CD14-positive monocyte (primary cell): Measurements from ENCODE around the gene CEACAM4. TPM values are rescaled to one million over a fixed set of nuclear protein-coding genes. Genes with fewer than 3 reads are reported as not detected.

Source experiments
- DNase-seq, 3 donors: peaks; one replicate each; pipeline ENCODE4 v3.0.0-alpha.2; 2011 to 2022
- H2AFZ ChIP-seq: 2 replicates; pipeline ENCODE4 v1.6.0; 2012; ENCODE audit warnings: mild to moderate bottlenecking, low read depth, low read length, inconsistent platforms; ENCODE audit not compliant: insufficient read depth, poor library complexity, severe bottlenecking
- H3K27ac ChIP-seq, 2 donors: 1 replicate in 1 of 2; 2 replicates in 1 of 2; pipeline ENCODE4 v1.5.1; 2012 to 2013; ENCODE audit warnings: low read length in 2 of 2, control low read depth in 1 of 2, inconsistent platforms in 1 of 2, low read depth in 1 of 2, mild to moderate bottlenecking in 1 of 2
- H3K27me3 ChIP-seq, 2 donors: one replicate each; pipeline versions ENCODE4 v1.6.0 to v1.6.1; 2011 to 2013; ENCODE audit warnings: low read length in 2 of 2; ENCODE audit not compliant: control insufficient read depth in 2 of 2, insufficient read depth in 2 of 2
- H3K36me3 ChIP-seq, 2 donors: replicated peaks in 1 of 2; 1 replicate in 1 of 2; 2 replicates in 1 of 2; pipeline versions ENCODE4 v1.5.1 to v1.6.1; 2012 to 2013; ENCODE audit warnings: low read length in 2 of 2, control low read depth in 1 of 2, inconsistent platforms in 1 of 2, mild to moderate bottlenecking in 1 of 2; ENCODE audit not compliant: insufficient read depth in 2 of 2, control insufficient read depth in 1 of 2
- H3K4me1 ChIP-seq, 2 donors: 1 replicate in 1 of 2; 2 replicates in 1 of 2; pipeline versions ENCODE4 v1.5.1 to v1.6.1; 2012 to 2013; ENCODE audit warnings: low read length in 2 of 2, control low read depth in 1 of 2, inconsistent platforms in 1 of 2, mild to moderate bottlenecking in 1 of 2, moderate library complexity in 1 of 2; ENCODE audit not compliant: insufficient read depth in 2 of 2, control insufficient read depth in 1 of 2
- H3K4me2 ChIP-seq: replicated peaks from 2 replicates; pipeline ENCODE3; 2012; ENCODE audit warnings: low read length, moderate library complexity, mild to moderate bottlenecking; ENCODE audit not compliant: poor library complexity, severe bottlenecking; ENCODE audit errors: extremely low read depth
- H3K4me3 ChIP-seq, 3 experiments: fragments of 200-600 bp in 1 of 3; sonication (generic) in 1 of 3; replicated peaks in 1 of 3; 1 replicate in 2 of 3; 2 replicates in 1 of 3; pipeline ENCODE4 v1.5.1; 2011 to 2013; ENCODE audit warnings: low read length in 3 of 3, mild to moderate bottlenecking in 3 of 3, control low read depth in 2 of 3, low read depth in 2 of 3, inconsistent platforms in 1 of 3, moderate library complexity in 1 of 3
- H3K79me2 ChIP-seq: 2 replicates; pipeline ENCODE4 v1.6.0; 2012; ENCODE audit warnings: mild to moderate bottlenecking, control low read depth, inconsistent platforms, low read length, moderate library complexity; ENCODE audit not compliant: insufficient read depth
- H3K9ac ChIP-seq: 2 replicates; pipeline ENCODE4 v1.6.0; 2017; ENCODE audit warnings: low read length, mild to moderate bottlenecking; ENCODE audit not compliant: insufficient read depth, poor library complexity, severe bottlenecking
- H3K9me3 ChIP-seq, 2 donors: replicated peaks in 1 of 2; 1 replicate in 1 of 2; 2 replicates in 1 of 2; pipeline versions ENCODE4 v1.5.1 to v1.6.1; 2012 to 2013; ENCODE audit warnings: low read length in 2 of 2, control low read depth in 1 of 2; ENCODE audit not compliant: control insufficient read depth in 1 of 2, insufficient read depth in 1 of 2
- H4K20me1 ChIP-seq: 2 replicates; pipeline ENCODE4 v1.6.0; 2012; ENCODE audit warnings: mild to moderate bottlenecking, low read length, control low read depth, moderate library complexity; ENCODE audit not compliant: insufficient read depth
- H3K27ac Mint-ChIP-seq, 7 donors: one replicate each; pipeline ENCODE4 v1.8.0; 2020; ENCODE audit warnings: mild to moderate bottlenecking in 7 of 7, mixed read lengths in 7 of 7, moderate library complexity in 6 of 7, inconsistent platforms in 2 of 7
- H3K27me3 Mint-ChIP-seq, 3 donors: one replicate each; pipeline ENCODE4 v1.8.0; 2021 to 2022; ENCODE audit warnings: low read depth in 3 of 3, mild to moderate bottlenecking in 3 of 3, mixed read lengths in 3 of 3, moderate library complexity in 3 of 3, inconsistent platforms in 1 of 3
- H3K36me3 Mint-ChIP-seq, 2 donors: one replicate each; pipeline ENCODE4 v1.8.0; 2020; ENCODE audit warnings: mixed read lengths in 2 of 2, inconsistent platforms in 1 of 2, mild to moderate bottlenecking in 1 of 2
- H3K4me1 Mint-ChIP-seq: one replicate; pipeline ENCODE4 v1.8.0; 2020; ENCODE audit warnings: mild to moderate bottlenecking, mixed read lengths
- H3K4me3 Mint-ChIP-seq, 2 donors: one replicate each; pipeline ENCODE4 v1.8.0; 2020; ENCODE audit warnings: mild to moderate bottlenecking in 2 of 2, mixed read lengths in 2 of 2, moderate library complexity in 1 of 2
- H3K9me3 Mint-ChIP-seq, 7 donors: one replicate each; pipeline ENCODE4 v1.8.0; 2020 to 2022; ENCODE audit warnings: mixed read lengths in 7 of 7, mild to moderate bottlenecking in 6 of 7, moderate library complexity in 6 of 7, inconsistent platforms in 2 of 7
- CTCF ChIP-seq: fragments of 200-600 bp; IDR thresholded peaks from one replicate; pipeline ENCODE4 v1.8.0; 2022; ENCODE audit warnings: antibody characterized with exemption, mild to moderate bottlenecking
- WGBS: methylation state at CpG from one replicate; pipeline ENCODE4 v1.1.5; 2013; ENCODE audit warnings: missing lambda C conversion rate; ENCODE audit not compliant: insufficient coverage; 5-methylcytosine and 5-hydroxymethylcytosine counted together
- intact Hi-C, 2 donors: fragments of 100-400 bp; cut with micrococcal nuclease; formaldehyde crosslinking; loops; one replicate each; pipeline versions ENCODE4 v1.15.0 to v1.15.1; 2023
- polyA plus RNA-seq, 3 donors: library from polyadenylated mRNA; depleted of rRNA in 1 of 3; unstranded in 2 of 3; stranded (reverse) in 1 of 3; fragments of 300-500 nt in 2 of 3; fragments of >200 nt in 1 of 3; fragmentation: Illumina TruSeq in 2 of 3; gene quantifications; 1 replicate in 2 of 3; 2 replicates in 1 of 3; pipeline ENCODE4 v1.2.3, GENCODE V29; 2012 to 2021

Gene CEACAM4
- polyA plus RNA-seq, 3 donors, result 23.1 to 40.7 (median 27.5) TPM

DNA sequence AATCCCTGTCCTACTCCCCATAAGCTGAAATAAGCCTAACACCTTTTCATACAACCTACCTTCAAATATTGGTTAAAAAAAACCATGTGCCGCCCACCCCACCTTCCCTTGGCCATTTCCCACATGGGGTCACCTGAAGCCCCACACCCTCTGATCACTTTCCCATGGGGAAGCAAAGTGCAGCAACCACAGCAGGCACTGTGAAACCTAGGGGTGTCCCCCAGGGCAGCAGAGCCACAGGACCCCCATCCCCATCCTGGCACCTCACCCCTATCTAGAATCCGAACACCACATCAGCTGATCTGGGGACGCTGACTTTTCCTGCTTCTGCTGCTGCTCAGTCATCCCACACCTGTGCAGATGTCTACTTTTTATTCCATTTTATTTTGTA is 31.0 kb downstream of the CEACAM4 start:
- Histone ChIP-seq H3K27ac (no peak overlapping the region), H2AFZ (no peak overlapping the region), H3K36me3 (no peaks in the 10 kb centered on the region), H3K4me2 (no peak overlapping the region), H3K4me1 (peaks cover 16 to 20% of the 10 kb centered on the region in 2 donors), H3K79me2 (no peaks in the 10 kb centered on the region), H3K27me3 (no peaks in the 10 kb centered on the region), H3K4me3 (no peak overlapping the region), H4K20me1 (no peaks in the 10 kb centered on the region), H3K9ac (no peak overlapping the region), H3K9me3 (no peaks in the 10 kb centered on the region)
- Mint-ChIP-seq H3K4me1 (peaks cover 23% of the 10 kb centered on the region), H3K4me3 (peak overlapping the region in 1 of 2 donors; percentile 57), H3K27ac (no peak overlapping the region), H3K9me3 (peaks cover 0 to 1% (median 0%) of the 10 kb centered on the region in 7 donors), H3K27me3 (peaks cover 8 to 17% (median 12%) of the 10 kb centered on the region in 3 donors), H3K36me3 (no peaks in the 10 kb centered on the region)
- WGBS, result 56% methylated on average over 1 of the region's 3 CpGs
- intact Hi-C loops, result no loop called here
- no peak for DNase-seq
- TF ChIP-seq CTCF, result no peak

DNA sequence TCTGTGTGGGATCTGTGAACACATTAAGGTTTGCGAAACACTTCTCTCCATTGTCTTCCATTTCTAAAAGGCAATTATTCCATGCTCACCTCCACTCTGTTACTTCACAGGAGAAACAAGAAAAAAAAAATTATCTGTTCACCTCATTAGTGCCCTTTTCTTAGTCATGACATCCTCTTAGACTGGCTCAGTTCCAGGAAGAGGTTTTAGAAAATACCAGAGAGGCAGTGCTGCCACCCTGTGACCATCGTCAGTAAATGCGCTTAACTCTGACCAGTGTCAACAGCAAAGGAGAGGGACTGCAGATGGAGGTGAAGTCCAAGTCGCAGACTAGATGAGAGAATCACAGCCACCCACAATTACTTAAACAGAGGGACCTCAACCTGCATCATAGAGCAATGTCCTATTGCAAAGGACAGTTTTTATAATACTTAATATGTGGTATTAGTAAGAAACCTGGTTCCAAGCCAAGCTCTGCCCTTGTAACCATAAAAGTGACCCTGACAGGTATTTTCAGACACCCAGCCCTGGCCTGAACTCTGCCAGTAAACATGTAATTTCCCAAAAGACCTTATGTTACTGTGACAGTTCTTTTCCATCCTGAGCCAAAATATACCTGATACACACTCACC is 31.5 kb downstream of the CEACAM4 start:
- peaks cover 0 to 1% (median 0%) of the 10 kb centered on the region in 7 donors for H3K9me3 Mint-ChIP-seq
- Histone ChIP-seq H3K4me2 (no peak overlapping the region), H3K4me3 (no peak overlapping the region), H3K27me3 (no peaks in the 10 kb centered on the region), H3K9me3 (no peaks in the 10 kb centered on the region), H3K79me2 (no peaks in the 10 kb centered on the region), H3K27ac (no peak overlapping the region), H3K36me3 (no peaks in the 10 kb centered on the region), H4K20me1 (no peaks in the 10 kb centered on the region), H2AFZ (no peak overlapping the region), H3K4me1 (peaks cover 16 to 22% of the 10 kb centered on the region in 2 donors), H3K9ac (no peak overlapping the region)
- no CpG with 5 or more reads among the region's 4 CpGs for WGBS
- H3K36me3 Mint-ChIP-seq, result no peaks in the 10 kb centered on the region
- peaks cover 27% of the 10 kb centered on the region for H3K4me1 Mint-ChIP-seq
- intact Hi-C loops, result no loop called here
- DNase-seq, result peak; percentile 77 to 87 (median 85)
- H3K27me3 Mint-ChIP-seq, result peaks cover 8 to 17% (median 8%) of the 10 kb centered on the region in 3 donors
- no peak overlapping the region for H3K27ac Mint-ChIP-seq
- peak; percentile 84 for TF ChIP-seq CTCF
- no peak overlapping the region for H3K4me3 Mint-ChIP-seq
